Adipose tissue (tissue), 3 donors: Measurements from ENCODE around the gene PDE8B. TPM values are rescaled to one million over a fixed set of nuclear protein-coding genes. Genes with fewer than 3 reads are reported as not detected.

Source experiments
- H3K27ac ChIP-seq: one replicate; pipeline ENCODE4 v1.5.1; 2013; ENCODE audit warnings: low read depth, low read length
- WGBS, 3 donors: extraction: QIAGEN DNeasy Blood & Tissue Kit; methylation state at CpG; one replicate each; pipeline ENCODE4 v1.1.7; 2013; 5-methylcytosine and 5-hydroxymethylcytosine counted together
- polyA plus RNA-seq, 3 donors: library from polyadenylated mRNA; stranded (reverse); fragments of 200-250 nt; gene quantifications; one replicate each; pipeline ENCODE4 v1.2.3, GENCODE V29; 2013
- donor health status: healthy with polysubstance abuse.
- donor health status: Bipolar disorder and iron deficiency.
- donor health status: healthy.

PDE8B gene
- polyA plus RNA-seq, 3 donors: 5.4 to 35.0 (median 9.8) TPM

- H3K27ac ChIP-seq: no peak overlapping the region
- 77 to 98% (median 97%) methylated on average over 1 of the region's 1 CpG for WGBS, 3 donors
These were observed 28.1 kb upstream of the PDE8B start for GRCh38 chr5:77182367-77182766.

- WGBS, 3 donors: 62 to 91% (median 86%) methylated on average over 2 of the region's 2 CpGs
- H3K27ac ChIP-seq: no peak overlapping the region
These were observed 23.7 kb upstream of the PDE8B start for GRCh38 chr5:77186652-77187370.

- WGBS, 3 donors: 76 to 97% (median 77%) methylated on average over 2 of the region's 2 CpGs
- H3K27ac ChIP-seq: no peak overlapping the region
These were observed 21.1 kb upstream of the PDE8B start for GRCh38 chr5:77189421-77189820.

DNA sequence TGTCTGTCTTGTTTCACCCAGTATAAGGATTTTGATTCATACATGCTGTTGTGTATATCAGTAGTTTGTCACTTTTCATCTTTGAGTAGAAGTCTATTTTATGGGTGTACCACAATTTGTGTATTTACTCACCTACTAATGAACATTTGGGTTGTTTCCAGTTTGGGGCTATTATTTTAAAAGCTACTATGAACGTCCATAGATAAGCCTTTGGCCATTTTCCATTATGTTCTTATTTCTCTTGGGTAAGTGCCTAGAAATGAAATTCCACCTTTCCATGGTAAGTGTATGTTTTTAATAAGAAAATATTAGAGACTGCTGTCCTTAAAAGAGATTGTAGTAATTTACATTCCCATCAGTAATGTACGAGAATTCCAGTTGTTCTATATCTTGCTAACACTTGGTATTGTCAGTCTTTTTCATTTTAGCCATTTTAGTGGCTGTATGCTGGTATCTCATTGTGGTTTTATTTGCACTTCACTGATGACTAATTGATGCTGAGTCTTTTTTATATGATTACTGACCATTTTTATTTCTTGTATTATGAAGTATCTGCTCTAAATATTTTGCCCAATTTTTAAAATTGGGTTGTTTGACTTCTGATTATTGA lies 17.9 kb upstream of the PDE8B start:
- WGBS, 3 donors: 52 to 65% (median 54%) methylated on average over 2 of the region's 2 CpGs
- no peak overlapping the region for H3K27ac ChIP-seq

- H3K27ac ChIP-seq: no peak overlapping the region
These were observed 15.7 kb upstream of the PDE8B start for GRCh38 chr5:77194762-77195161.

DNA sequence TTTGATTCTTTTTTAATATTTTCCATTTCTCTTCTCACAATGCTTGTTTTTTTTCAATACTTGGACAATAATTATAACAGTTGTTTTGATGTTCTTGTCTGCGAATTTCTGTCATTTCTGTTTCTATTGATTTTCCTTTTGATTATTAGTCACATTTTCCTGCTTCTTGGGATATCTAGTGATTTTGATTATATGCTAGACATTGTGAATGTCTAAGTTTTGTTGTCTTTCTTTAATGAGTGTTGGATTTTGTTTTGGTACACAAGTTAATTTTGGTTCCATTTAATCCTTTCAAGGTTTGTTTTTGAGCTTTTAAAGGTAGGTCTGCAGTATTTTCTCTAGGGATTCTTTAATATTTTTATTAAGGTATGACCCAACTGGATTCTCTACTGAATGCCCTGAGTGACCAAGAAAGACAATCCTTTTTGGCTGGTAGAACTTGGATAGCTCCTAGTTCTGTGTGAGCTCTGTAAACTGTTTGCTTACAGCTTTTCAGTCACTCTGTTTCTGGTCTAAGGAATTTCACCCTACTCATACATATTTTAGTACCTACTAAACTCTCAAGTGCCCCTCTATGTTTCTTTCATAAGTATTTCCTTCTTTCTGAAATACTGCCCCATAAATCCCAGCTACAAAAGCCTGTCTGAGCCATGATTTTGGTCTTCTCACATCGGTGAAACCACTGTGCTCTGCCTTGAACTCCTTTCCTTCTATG lies 12.5 kb upstream of the PDE8B start:
- WGBS, 3 donors: 42 to 71% (median 60%) methylated on average over 2 of the region's 2 CpGs
- H3K27ac ChIP-seq: no peak overlapping the region

DNA sequence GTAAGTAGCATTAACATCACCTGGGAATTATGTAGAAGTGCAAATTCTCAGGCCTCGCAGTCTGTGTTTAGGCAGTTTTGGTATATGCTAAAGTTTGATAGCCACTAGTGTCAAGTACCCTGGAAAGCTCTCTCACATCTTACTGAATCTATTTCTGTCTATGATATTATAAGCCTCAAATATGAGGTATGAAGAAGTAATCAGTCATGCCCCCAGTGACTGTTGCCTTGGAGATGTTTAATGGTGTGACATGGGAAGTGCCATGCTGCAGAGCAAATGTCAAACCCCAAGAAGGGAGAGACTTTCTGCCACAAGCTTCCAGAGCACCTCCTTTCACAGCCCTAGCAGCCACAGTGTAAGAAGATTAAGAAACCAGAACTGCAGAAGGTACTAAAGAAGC lies 9.8 kb upstream of the PDE8B start:
- 97 to 100% (median 98%) methylated on average over 1 of the region's 1 CpG for WGBS, 3 donors
- H3K27ac ChIP-seq: no peak overlapping the region

GRCh38 chr5:77202145-77202544 lies 8.3 kb upstream of the PDE8B start:
- no peak overlapping the region for H3K27ac ChIP-seq

DNA sequence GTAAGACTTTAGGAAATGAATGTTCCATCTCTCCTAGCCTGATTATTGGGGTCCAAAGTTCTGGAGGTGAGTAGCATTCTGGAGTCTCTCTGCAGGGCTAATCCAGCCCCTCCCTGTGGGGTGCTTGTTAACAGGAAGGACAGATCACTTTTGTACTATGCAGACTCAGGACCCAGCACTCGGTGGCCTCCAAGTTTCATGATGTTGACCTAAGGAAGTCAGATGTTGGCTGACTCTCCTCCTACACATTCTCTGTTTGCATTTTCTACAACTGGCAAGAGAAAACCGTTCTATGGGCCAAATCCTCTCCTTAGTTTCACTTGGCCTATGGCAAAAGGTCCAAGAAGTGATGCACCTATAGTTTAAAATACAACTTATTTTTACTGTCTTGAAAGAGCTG lies 5.5 kb upstream of the PDE8B start:
- WGBS, 3 donors: 44 to 60% (median 55%) methylated on average over 2 of the region's 2 CpGs
- no peak overlapping the region for H3K27ac ChIP-seq

DNA sequence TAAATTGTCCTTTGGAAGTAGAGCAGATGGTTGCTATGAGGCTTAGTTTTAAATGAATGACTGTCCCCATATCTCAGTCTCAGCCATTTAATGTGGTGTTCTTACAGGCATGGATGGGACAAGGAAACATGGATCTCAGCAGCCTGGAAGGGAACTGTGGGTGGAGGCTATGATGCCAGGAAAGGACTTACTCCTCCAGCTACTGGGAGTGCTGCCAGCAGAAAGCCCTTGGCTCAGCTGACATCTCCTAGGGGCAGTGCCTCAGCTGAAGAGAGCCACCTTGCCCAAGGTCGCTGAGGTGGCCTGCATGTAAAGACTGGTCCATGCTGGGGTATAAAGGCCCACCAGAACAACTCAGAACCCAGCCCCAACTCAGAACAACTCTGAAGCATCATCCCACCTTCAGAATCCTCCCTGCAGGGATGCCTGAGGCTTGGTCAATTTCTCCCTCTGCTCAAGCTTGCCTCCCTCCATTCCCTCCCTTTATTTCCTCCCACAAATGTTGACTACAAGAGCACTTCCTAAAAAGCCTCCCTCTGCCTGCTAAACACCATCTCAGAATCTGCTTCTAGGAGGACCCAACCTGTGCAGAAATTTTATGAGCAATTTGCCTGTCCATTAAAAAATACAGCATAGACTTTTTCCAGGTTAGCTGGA lies 1.8 kb upstream of the PDE8B start:
- no peak overlapping the region for H3K27ac ChIP-seq
- WGBS, 3 donors: 56 to 85% (median 67%) methylated on average over 1 of the region's 1 CpG

DNA sequence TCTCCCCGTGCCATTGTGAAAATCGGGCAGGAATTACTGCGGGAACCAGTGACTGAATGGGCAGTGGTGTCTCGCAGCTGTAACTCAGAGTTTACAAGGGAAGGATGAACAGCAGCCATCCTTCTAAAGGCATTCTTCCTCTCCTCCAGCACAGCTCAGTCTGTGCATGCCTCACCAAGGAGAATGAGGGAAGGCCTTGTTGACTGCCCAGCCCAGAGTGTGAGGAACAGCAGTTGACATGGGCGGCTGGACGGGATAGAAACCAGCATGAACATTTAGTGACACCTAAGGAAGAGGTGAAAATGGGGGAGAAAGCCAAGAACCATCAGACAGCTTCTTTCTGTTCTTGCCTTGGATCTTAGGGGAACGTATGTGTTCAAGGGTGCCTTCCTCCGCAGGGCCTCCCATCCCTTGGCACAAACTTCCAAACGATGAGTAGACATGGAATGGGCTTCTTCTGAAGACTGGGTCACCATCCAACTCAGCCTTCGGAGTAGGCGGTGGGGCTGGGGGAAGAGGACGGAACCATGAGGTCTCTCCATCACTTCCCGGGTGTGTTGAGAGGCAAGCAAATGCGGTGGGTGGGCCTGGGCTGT lies 887 bp upstream of the PDE8B start:
- H3K27ac ChIP-seq: no peak overlapping the region
- 78 to 83% (median 80%) methylated on average over 14 of the region's 14 CpGs for WGBS, 3 donors

DNA sequence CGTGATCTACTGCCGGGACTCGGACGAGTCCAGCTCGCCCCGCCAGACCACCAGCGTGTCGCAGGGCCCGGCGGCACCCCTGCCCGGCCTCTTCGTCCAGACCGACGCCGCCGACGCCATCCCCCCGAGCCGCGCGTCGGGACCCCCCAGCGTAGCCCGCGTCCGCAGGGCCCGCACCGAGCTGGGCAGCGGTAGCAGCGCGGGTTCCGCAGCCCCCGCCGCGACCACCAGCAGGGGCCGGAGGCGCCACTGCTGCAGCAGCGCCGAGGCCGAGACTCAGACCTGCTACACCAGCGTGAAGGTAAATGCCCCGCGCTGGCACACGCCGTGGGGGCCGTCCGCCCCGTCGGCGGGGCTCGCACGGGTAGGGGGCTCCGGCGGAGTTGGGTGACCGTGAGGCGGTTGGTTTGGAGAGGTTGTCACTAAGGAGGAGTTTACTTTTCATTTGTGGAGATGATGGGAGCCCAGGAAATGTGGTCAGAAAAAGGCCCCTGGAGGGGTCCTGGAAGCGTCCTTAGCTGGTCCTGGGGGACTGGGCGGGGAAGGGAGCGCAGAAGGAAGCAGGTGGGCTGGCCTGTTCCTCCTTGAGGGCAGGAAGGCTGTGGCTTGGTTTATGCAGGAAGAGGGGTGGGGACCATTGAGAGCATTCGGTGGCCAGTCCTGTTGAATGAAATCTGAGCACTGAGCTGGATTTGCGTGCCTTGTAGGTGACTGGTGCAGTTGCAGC lies 647 bp downstream of the PDE8B start:
- no peak overlapping the region for H3K27ac ChIP-seq
- WGBS, 3 donors: 1 to 3% (median 2%) methylated on average over 51 to 61 of the region's 61 CpGs

GRCh38 chr5:77211691-77212047 lies 1.2 kb downstream of the PDE8B start:
- WGBS, 3 donors: 22 to 27% (median 23%) methylated on average over 10 of the region's 10 CpGs
- H3K27ac ChIP-seq: no peak overlapping the region

DNA sequence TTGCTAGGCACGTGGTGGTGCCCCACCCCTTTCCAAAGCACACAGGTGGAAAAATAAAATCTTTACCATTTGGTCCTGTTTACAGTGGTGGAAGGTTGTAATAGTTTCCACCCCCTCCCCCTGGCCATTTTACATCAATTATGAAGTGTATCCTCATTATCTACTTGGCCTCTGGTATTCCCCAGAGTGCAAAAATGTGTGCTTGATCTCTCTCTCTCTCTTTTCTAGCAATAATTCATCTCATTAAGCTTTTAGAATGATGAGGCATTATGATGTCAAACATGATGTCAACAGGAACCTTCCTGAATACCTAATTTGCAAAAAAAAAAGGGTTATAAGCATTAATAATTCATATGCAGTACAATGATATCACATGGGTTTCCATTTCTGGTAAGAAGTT lies 3.1 kb downstream of the PDE8B start:
- 66 to 85% (median 83%) methylated on average over 1 of the region's 1 CpG for WGBS, 3 donors
- H3K27ac ChIP-seq: no peak overlapping the region

GRCh38 chr5:77214151-77214550 lies 3.7 kb downstream of the PDE8B start:
- H3K27ac ChIP-seq: no peak overlapping the region
- 66 to 86% (median 74%) methylated on average over 4 of the region's 4 CpGs for WGBS, 3 donors

- 74 to 81% (median 80%) methylated on average over 4 of the region's 4 CpGs for WGBS, 3 donors
These were observed 7.8 kb downstream of the PDE8B start for GRCh38 chr5:77218263-77218662.

GRCh38 chr5:77221115-77221514 lies 10.6 kb downstream of the PDE8B start:
- no peak overlapping the region for H3K27ac ChIP-seq
- WGBS, 3 donors: 85 to 95% (median 94%) methylated on average over 3 of the region's 3 CpGs

More at GRCh38 chr5:77218263-77218662, 7.8 kb downstream of the PDE8B start:
- H3K27ac ChIP-seq: no peak overlapping the region

GRCh38 chr5:77222722-77223121 lies 12.2 kb downstream of the PDE8B start:
- WGBS, 3 donors: 73 to 86% (median 75%) methylated on average over 1 of the region's 1 CpG

More at GRCh38 chr5:77222722-77223121, 12.2 kb downstream of the PDE8B start:
- no peak overlapping the region for H3K27ac ChIP-seq
